HG02763 (cell line): Measurements from ENCODE around the gene PROZ.
"Not testable (repeated sequence)": the region's sequence is repeated elsewhere in the genome, so short reads cannot be mapped to it uniquely, and the experiment has no call there.

ENCODE experiments used
- ATAC-seq: cut with Tn5 transposase; IDR thresholded peaks from one replicate; pipeline ENCODE4 v1.9.1; 2021; ENCODE audit warnings: mild to moderate bottlenecking, moderate library complexity; ENCODE audit not compliant: unreplicated experiment

The PROZ gene

GRCh38 chr13:113157929-113158747 lies at the start of gene PROZ:
Gene PROZ, plus strand, starts transcription at chr13:113158648. Its CDS starts 13 bp downstream, at chr13:113158661.
- ATAC-seq: no peak

- no peak for ATAC-seq
These were observed 49.0 kb upstream of the PROZ start for GRCh38 chr13:113109151-113110047.

- no peak for ATAC-seq
These were observed 48.2 kb upstream of the PROZ start for GRCh38 chr13:113110048-113110851.

- no peak for ATAC-seq
These were observed 47.6 kb upstream of the PROZ start for GRCh38 chr13:113110852-113111315.

- not testable (repeated sequence) for ATAC-seq
These were observed 46.6 kb upstream of the PROZ start for GRCh38 chr13:113111821-113112220.

- not testable (repeated sequence) for ATAC-seq
These were observed 46.0 kb upstream of the PROZ start for GRCh38 chr13:113112475-113112874.

GRCh38 chr13:113112893-113113845 lies 45.3 kb upstream of the PROZ start:
- no peak for ATAC-seq

GRCh38 chr13:113113846-113114271 lies 44.6 kb upstream of the PROZ start:
- ATAC-seq: no peak

GRCh38 chr13:113114511-113115362 lies 43.7 kb upstream of the PROZ start:
- ATAC-seq: no peak

- ATAC-seq: no peak
These were observed 42.9 kb upstream of the PROZ start for GRCh38 chr13:113115363-113116205.

GRCh38 chr13:113116206-113116800 lies 42.1 kb upstream of the PROZ start:
- no peak for ATAC-seq

- ATAC-seq: no peak
These were observed 41.6 kb upstream of the PROZ start for GRCh38 chr13:113116871-113117271.

GRCh38 chr13:113117335-113117872 lies 41.0 kb upstream of the PROZ start:
- no peak for ATAC-seq

GRCh38 chr13:113117911-113118260 lies 40.6 kb upstream of the PROZ start:
- ATAC-seq: no peak

GRCh38 chr13:113118261-113119021 lies 40.0 kb upstream of the PROZ start:
- ATAC-seq: no peak

GRCh38 chr13:113119166-113119821 lies 39.2 kb upstream of the PROZ start:
- no peak for ATAC-seq
